ENCODE results near the gene FAM13A. TPM values are rescaled to one million over a fixed set of nuclear protein-coding genes. Genes with fewer than 3 reads are reported as not detected.
"Not testable (repeated sequence)": the region's sequence is repeated elsewhere in the genome, so short reads cannot be mapped to it uniquely, and the experiment has no call there.

Gene FAM13A
- total RNA-seq, 1 experiment from 2014 or later, result 16.7 TPM

DNA sequence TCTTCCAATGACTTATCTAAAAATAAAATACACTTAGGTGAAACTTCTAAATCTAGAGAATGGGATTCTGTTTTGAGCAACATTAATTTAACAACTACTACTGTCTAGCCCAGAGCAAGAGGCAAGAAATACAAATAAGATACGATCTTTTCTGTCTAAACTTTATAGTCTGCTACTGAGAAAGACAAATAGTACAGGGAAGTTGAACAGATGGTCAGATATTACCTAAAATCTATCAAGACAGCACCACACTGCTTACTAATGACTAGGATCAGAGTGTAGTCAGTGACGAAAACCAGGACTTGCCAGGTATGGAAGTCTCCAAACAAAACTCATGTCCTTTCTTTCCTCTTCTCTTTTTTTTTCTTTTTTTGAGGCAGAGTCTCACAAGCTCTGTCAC, 7.1 kb downstream of the FAM13A start:
- in situ Hi-C loops (cut with HindIII; ENCODE audit: low pct_unique_long_range_greater_than_20kb, low sequenced_read_pairs), result no loop called here
- no peak for DNase-seq (ENCODE audit: low read depth)

DNA sequence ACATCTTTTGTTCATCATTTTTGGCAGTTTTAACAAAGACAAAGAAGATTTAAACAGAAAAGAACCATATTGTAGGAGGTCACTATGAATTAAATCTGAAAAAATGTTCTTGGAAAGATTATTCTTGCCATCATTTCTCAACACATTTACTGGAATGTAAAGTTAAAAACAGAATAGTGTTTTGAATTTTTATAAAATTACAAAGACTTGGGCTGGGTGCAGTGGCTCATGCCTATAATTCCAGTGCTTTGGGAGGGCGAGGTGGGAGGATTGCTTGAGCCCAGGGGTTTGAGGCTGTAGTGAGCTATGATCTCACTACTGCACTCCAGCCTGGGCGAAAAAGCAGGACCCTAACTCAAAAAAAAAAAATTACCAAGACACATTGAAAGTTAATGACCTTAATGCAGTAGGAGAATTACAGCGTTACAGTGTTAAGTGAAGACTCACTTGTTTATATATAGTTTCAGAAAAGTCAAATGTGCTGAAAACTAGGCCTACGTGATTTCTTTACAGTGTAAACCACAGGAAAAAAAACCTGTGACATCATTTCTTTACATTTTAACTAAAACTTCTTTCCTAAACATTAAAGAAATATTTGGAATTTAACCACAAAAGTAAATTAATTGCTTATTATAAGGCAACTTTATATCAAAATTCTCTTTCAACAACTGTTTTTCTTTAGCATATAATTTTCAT, 7.9 kb downstream of the FAM13A start:
- in situ Hi-C loops (cut with HindIII; ENCODE audit: low pct_unique_long_range_greater_than_20kb, low sequenced_read_pairs), result no loop called here
- no peak for DNase-seq (ENCODE audit: low read depth)

DNA sequence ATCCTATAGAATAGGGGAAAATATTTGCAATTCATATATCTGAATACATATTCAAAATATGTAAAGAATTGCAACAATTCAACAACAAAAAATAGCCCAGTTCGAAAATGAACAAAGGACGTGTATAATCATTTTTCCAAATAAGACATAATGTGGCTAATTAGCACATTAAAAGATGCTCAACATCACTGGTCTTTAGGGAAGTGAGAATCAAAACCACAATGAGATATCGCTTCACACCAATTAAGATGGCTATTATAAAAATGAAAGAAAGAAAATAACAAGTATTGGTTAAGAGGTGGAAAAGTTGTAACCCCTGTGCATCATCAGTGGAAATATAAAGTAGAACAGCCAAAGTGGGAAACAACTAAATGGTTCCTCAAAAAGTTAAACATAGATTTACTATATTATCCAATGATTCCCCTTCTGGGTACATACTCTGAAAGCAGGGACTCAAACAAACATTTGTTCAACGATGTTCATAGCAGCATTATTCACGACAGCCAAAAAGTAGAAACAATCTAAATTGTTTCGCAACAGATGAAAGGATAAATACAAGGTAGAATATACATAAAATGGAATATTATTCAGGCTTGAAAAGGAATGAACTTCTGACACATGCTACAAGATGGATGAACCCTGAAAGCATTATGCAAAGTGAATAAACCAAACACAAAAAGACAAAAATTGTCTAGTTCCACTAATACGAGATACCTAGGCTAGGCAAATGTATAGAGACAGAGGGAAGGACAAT, 12.7 kb downstream of the FAM13A start:
- in situ Hi-C loops (cut with HindIII; ENCODE audit: low pct_unique_long_range_greater_than_20kb, low sequenced_read_pairs), result no loop called here
- DNase-seq (ENCODE audit: low read depth), result no peak

DNA sequence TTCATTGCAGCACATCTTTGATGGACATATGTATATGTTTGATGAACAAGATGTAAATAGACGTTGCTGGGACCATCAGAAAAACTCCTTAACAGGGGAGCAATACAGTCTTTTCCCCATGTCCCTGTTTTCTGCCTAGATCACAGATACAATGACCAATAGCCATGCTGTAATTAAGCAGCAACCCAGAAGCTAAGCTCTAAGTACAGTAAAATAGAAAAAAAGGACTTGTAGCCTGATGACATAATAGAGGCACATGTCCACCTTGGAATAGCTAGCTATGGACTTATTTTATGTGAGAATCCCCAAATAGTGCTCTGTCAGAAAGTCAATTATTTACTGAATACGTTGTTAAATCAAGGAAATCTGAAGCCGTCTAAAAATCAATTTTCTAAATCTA, 14.9 kb downstream of the FAM13A start:
- DNase-seq (ENCODE audit: low read depth), result no peak
- in situ Hi-C loops (cut with HindIII; ENCODE audit: low pct_unique_long_range_greater_than_20kb, low sequenced_read_pairs), result no loop called here

DNA sequence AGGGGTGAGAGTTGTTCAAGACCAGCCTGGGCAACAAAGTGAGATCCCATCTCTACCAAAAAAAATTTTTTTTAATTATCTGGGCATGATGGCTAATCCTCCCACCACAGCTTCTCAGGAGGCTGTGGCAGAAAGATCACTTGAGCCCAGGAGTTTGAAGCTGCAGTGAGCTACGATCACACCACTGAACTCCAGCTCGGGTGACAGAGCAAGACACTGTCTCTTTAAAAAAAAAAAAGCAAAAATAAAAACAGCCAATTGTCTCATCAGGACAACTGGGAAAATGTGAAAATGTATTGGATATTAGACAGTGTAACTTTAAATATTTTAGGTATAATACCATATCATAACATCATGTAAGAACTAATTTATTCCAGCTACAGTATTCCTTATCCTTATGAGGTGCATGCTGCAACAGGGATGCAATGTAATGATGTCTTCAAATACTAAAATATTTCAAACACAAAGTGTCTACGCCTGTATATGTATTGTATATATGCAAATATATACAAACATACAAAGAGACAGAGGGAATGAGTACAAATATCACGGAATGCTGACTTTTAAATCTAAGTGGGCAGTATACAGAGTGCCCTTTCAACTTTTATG, 17.2 kb downstream of the FAM13A start:
- in situ Hi-C loops (cut with HindIII; ENCODE audit: low pct_unique_long_range_greater_than_20kb, low sequenced_read_pairs), result no loop called here
- no peak for DNase-seq (ENCODE audit: low read depth)

DNA sequence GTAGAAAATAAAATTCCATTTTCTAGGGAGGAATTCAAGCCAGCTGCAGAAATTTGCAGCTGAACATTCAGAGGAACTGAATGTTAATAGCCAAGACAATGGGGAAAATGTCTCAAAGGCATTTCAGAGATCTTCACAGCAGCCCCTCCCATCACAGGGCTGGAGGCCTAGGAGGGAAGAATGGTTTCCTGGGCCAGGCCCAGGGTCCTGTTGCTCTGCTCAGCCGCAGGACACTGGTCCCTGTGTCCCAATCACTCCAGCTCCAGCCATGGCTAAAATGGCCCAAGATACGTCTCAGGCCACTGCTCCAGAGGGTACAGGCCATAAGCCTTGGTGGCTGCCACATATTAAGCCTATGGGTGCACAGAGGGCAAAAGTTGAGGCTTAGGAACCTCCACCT, 20.4 kb downstream of the FAM13A start:
- in situ Hi-C loops (cut with HindIII; ENCODE audit: low pct_unique_long_range_greater_than_20kb, low sequenced_read_pairs), result no loop called here
- no peak for DNase-seq (ENCODE audit: low read depth)

DNA sequence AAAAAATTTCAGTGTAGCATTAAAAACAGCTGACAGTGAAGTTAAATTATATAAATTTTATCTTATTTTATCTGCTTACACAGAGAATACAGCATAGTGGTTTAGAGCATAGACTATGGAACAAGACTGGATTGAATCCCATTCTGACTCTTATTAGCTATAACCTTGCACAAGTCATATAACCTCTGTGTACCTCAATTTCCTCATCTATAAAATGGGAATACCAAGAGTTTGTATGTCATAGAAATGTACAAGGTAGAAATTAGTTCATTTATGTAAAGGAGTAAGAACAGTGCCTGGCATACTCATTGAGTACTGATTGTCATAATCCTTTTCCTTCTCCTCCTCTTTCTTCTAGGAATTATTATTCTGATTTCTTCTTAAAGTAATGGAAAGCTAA, 25.7 kb downstream of the FAM13A start:
- in situ Hi-C loops (cut with HindIII; ENCODE audit: low pct_unique_long_range_greater_than_20kb, low sequenced_read_pairs), result no loop called here

DNA sequence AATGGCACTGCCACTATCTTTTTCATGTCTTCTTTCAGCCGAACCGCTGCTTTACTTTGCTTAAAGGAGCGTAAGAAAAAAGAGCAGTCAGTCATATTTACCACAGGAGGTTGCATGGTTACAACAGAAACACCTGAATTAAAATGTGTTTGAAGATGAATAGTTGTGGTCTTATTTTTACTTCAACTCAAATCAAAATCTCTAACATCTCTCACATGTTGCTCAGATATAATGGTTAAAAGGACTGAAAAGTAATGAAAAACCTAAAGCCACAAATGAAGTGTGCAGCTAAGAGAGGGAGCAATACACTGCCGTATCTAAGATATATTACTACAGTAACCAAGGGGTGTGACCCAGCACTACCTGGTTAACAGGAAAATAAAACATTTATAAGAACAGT, 27.4 kb downstream of the FAM13A start:
- no peak for DNase-seq (ENCODE audit: low read depth)
- in situ Hi-C loops (cut with HindIII; ENCODE audit: low pct_unique_long_range_greater_than_20kb, low sequenced_read_pairs), result no loop called here

More for the DNA sequence above, 25.7 kb downstream of the FAM13A start:
- DNase-seq (ENCODE audit: low read depth), result no peak

DNA sequence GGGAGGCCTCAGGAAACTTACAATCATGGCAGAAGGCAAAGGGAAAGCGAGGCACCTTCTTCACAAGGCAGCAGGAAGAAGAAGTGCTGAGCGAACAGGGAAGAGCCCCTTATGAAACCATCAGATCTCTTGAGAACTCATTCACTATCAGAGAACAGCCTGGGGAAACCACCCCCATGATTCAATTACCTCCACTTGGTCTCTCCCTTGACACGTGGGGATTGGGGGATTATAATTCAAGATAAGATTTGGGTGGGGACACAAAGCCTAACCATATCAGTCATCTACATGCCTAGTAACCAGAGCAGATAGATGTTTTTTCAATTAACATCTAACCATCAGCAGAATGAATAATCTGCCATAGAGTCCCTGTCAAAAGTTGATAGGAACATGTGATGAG, 30.4 kb downstream of the FAM13A start:
- no peak for DNase-seq (ENCODE audit: low read depth)
- in situ Hi-C loops (cut with HindIII; ENCODE audit: low pct_unique_long_range_greater_than_20kb, low sequenced_read_pairs), result no loop called here

DNA sequence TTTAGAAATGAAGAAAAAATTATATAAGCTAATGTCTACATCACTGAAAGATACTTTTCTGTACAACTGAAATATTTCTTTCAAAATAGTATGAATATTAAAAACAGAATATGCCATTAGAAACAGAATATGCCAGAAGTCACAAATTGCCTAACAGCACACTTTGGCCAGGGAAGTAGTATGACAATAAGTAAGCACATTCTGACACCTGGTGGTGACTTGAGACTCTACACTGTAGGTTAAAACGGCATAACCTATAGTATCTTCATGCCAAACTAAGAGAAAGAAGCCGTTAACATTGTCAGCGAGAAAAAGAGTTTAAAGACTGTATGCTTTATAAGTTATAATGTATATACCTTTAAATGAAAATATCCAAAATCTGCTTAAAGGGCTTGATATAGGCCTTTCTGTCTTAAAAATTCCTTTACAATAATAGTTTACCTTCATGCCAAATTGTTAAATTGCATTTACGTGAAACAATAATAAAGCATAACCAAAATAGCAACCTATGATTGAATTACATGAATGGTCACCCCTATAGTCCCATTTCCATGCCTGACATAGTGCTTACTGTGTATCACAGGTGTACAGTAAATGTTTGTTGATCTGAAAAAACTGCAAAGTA, 32.8 kb downstream of the FAM13A start:
- in situ Hi-C loops (cut with HindIII; ENCODE audit: low pct_unique_long_range_greater_than_20kb, low sequenced_read_pairs), result loop anchor here (25.0 kb wide), 1 partner anchor 212 kb away; no protein-coding TSS in a partner anchor
- DNase-seq (ENCODE audit: low read depth), result peak; percentile 44

DNA sequence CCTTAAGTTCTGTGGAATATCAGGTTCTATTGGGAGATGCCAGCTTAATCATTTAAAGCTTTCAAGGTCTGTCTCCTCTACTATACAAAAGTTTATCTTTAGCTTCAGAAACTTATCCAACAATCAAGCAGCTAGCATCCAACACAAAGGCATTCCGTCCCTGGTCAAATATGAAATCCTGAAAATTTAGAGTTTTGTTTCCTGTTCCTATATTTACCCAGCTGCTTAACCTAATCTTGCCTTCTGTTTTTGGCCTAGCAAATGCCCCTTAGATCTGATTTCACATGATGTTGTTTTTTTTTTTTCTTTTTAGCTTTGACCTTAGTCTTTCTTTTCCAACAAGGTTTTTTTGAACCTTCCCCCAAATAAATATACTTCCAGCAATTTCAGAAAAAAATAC, 33.8 kb downstream of the FAM13A start:
- in situ Hi-C loops (cut with HindIII; ENCODE audit: low pct_unique_long_range_greater_than_20kb, low sequenced_read_pairs), result loop anchor here (25.0 kb wide), 1 partner anchor 211 kb away; no protein-coding TSS in a partner anchor
- DNase-seq (ENCODE audit: low read depth), result no peak

DNA sequence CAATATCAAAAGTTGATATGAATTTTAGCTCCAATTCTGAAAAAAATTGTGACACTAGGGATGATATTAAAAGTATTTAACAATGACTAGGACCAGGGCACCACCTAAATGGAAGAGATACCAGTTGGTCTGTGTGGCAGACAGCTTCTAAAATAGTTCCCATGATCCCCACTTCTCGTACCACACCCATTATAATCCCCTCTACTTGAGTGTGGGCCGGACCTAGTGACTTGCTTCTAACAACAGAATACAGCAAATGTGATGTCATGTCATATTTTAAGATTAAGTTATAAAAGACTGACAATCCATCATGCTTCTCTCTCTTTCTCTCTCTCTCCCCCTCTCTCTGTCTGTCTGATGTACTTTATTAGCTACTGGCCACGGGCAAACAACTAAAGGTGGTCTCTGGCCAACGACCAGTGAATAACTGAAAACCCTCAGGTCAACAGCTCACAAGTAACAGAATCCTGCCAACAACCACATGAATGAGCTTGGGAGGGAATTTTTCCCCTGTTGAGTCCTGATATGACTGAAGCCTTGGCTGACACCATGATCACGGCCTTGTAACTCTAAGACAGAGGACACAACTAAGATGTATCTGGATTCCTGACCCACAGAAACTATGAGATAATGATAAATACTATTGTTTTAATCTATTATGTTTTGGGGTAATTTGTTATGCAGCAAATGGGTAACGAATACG, 34.4 kb downstream of the FAM13A start:
- no peak for DNase-seq (ENCODE audit: low read depth)
- in situ Hi-C loops (cut with HindIII; ENCODE audit: low pct_unique_long_range_greater_than_20kb, low sequenced_read_pairs), result loop anchor here (25.0 kb wide), 1 partner anchor 210 kb away; no protein-coding TSS in a partner anchor

DNA sequence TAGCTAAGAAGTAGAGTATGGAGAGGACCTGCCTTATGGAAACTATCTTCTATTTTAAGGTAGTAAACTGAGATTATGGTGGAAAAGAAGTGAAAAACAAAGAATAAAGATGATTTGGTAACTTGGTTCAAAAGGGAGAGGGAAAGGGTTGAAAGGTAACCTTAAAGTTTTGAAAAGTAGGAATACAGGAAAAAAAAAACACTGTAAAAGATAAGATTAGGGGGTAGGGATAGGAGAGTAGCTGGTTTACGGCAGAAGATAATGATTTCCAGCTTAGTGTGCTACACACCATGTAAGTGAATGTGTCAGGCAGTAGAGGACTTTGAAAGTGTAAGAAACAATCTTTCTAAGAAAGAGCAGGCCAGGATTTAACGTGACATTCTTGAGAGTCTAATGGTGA, 35.3 kb downstream of the FAM13A start:
- no peak for DNase-seq (ENCODE audit: low read depth)
- in situ Hi-C loops (cut with HindIII; ENCODE audit: low pct_unique_long_range_greater_than_20kb, low sequenced_read_pairs), result loop anchor here (25.0 kb wide), 1 partner anchor 209 kb away; no protein-coding TSS in a partner anchor

DNA sequence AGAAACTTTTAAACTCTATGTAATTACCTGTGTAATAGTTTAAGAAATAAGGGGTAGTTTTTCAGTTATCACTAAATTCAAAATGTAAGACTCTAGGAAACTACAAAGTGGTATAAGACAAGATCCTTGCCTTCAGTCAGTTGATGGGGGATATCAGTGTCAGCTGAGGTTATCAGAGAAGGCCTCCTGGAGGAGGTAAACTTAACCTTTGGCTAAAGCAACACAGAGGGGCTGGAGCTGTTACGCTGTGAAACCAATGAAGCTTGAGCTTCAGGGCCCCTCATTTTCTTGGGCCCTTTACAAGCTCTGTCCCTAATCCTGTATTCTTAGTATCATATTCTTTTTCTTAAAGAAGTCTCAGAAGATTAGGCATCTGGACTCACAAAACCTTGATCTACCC, 35.9 kb downstream of the FAM13A start:
- in situ Hi-C loops (cut with HindIII; ENCODE audit: low pct_unique_long_range_greater_than_20kb, low sequenced_read_pairs), result loop anchor here (25.0 kb wide), 1 partner anchor 209 kb away; no protein-coding TSS in a partner anchor

DNA sequence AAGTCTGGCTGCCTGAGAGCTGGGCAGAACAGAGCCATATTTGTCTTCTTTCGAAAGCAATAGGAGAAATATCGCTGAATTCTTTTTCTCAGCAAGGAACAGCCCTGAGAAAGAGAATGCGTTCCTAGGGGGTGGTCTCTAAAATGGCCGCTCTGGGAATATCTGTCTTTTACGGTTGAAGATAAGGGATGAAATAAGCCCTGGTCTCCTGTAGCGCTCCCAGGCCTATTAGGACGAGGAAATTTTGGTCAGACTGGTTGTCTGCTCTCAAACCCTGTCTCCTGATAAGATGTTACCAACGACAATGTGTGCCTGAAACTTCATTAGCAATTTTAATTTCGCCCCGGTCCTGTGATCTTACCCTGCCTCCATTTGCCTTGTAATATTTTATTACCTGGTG, 42.1 kb downstream of the FAM13A start:
- in situ Hi-C loops (cut with HindIII; ENCODE audit: low pct_unique_long_range_greater_than_20kb, low sequenced_read_pairs), result loop anchor here (25.0 kb wide), 1 partner anchor 203 kb away; no protein-coding TSS in a partner anchor

More for the DNA sequence above, 35.9 kb downstream of the FAM13A start:
- DNase-seq (ENCODE audit: low read depth), result no peak

DNA sequence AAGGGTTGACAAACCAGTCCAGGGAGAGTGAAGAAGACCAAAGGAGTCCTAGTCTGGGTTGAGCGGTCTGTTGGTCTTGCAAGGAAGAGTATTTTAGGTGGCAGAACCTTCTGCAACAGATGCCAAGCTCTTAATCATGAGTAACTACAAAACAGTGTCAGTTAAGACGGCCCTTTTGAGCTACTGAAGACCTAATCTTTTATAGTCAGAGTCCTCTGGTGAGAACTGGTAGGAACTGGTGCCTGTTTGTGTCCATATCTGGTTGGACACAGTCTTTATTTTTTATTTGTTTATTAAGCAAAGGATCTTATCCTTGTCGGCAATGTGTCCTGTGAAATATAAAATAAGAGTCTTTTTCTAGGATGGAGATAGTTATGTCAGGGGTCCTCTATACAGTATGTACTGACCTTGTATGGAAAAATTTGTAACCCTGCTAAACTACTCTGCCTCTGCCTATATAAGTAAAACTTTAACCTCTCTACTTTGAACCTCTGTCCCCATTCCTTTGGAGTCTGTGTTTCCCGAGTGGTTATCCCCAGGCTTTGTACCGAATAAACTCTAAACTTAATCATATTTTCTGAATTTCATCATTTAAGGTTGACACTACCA, 47.1 kb downstream of the FAM13A start:
- DNase-seq (ENCODE audit: low read depth), result no peak
- in situ Hi-C loops (cut with HindIII; ENCODE audit: low pct_unique_long_range_greater_than_20kb, low sequenced_read_pairs), result loop anchor here (25.0 kb wide), 1 partner anchor 198 kb away; no protein-coding TSS in a partner anchor

More for the DNA sequence above, 42.1 kb downstream of the FAM13A start:
- not testable (repeated sequence) for DNase-seq (ENCODE audit: low read depth)

DNA sequence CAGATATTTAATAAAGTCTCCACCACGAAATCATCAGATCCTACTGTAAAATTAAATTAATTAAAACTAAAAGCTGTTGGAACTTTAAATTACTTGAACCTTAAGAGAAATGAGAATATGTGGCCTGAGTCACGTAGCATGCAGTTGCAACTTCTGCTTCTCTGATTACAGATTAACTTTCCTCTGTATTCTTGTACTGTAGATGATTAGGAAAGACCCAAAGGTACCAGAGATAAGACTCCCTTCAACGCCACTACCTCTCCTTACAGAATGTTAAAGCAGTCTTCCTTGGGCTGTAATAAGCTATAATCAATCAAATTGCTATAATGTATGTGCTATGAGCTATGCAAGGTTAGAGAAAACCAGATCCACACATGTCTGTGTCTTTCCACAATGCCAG, 47.9 kb downstream of the FAM13A start:
- DNase-seq (ENCODE audit: low read depth), result no peak
- in situ Hi-C loops (cut with HindIII; ENCODE audit: low pct_unique_long_range_greater_than_20kb, low sequenced_read_pairs), result loop anchor here (25.0 kb wide), 1 partner anchor 197 kb away; no protein-coding TSS in a partner anchor
